GM13977 (cell line): ENCODE measurements around the gene PDE4D.

Source experiments
- DNase-seq: peaks from one replicate; pipeline ENCODE4 v3.0.0; 2012; ENCODE audit warnings: low spot score
- in situ Hi-C: fragments of 300-500 bp; cut with MboI; formaldehyde crosslinking; loops from one replicate; pipeline ENCODE4 v1.12.0; 2022; ENCODE audit warnings: low sequenced_read_pairs, low pct_unique_long_range_greater_than_20kb, mixed read lengths, inconsistent platforms; ENCODE audit not compliant: unreplicated experiment
- TF ChIP-seq, protein P1 (sequence below): IDR thresholded peaks from 2 replicates; pipeline ENCODE4 v1.5.1; 2012; ENCODE audit warnings: mild to moderate bottlenecking, control low read depth; ENCODE audit not compliant: insufficient read depth; ENCODE audit errors: extremely low read depth, missing control alignments

Gene PDE4D

DNA sequence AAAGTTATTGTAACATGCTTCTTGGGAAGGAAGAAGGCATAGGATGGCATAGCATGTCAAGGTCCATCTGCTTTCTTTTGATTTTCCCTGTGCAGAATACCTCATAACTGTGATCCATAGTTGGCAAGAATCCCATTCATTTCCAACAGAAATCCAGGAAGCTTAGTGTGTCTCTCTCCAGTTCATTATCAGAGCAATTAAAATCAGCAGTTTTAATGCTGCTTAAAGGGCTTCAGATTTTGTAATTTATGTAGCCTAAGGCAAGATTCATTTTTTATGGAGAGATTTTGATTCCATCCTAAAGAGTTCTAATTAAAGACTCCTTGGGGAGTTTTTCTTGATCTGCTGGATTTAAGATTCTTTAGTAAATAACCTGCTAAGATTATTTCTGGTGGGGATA lies 560.1 kb downstream of the PDE4D start:
- DNase-seq = no peak
- TF ChIP-seq, protein P1, sequence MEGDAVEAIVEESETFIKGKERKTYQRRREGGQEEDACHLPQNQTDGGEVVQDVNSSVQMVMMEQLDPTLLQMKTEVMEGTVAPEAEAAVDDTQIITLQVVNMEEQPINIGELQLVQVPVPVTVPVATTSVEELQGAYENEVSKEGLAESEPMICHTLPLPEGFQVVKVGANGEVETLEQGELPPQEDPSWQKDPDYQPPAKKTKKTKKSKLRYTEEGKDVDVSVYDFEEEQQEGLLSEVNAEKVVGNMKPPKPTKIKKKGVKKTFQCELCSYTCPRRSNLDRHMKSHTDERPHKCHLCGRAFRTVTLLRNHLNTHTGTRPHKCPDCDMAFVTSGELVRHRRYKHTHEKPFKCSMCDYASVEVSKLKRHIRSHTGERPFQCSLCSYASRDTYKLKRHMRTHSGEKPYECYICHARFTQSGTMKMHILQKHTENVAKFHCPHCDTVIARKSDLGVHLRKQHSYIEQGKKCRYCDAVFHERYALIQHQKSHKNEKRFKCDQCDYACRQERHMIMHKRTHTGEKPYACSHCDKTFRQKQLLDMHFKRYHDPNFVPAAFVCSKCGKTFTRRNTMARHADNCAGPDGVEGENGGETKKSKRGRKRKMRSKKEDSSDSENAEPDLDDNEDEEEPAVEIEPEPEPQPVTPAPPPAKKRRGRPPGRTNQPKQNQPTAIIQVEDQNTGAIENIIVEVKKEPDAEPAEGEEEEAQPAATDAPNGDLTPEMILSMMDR = no peak
- in situ Hi-C loops = no loop called here

DNA sequence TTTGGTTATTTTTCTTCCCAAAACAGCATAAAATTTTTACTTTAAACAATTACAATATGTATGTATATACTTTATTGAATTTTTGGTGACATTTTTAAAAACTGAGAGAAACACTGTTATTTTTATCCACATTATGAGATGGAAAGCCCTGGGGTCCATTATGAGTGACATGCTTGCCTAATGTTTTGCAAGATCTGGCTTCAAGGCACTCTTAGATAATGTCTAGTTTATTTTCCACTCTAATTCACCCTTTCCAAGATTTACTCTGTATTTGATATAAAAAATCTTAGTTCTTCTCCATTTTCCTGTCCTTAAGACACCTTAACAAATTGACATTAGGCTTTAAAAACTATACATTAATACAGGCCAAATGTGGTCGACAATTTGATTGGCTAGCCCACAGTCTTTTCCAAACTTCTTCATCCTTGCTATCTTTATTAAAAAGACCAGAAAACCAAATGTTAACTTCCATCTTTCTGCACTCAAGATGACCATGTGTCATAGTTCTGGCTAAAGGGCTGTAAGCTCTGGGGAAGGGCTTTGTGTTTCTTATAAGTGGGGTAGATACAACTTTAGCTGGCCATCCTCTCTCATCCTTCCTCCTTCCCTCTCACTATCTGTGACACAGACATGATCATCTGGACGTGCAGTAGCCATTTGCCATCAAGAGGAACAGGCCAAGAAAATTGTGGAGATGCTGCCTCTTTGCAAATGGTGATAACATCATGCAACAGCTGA lies 561.1 kb downstream of the PDE4D start:
- TF ChIP-seq, protein P1 = no peak
- DNase-seq = no peak
- in situ Hi-C loops = no loop called here

DNA sequence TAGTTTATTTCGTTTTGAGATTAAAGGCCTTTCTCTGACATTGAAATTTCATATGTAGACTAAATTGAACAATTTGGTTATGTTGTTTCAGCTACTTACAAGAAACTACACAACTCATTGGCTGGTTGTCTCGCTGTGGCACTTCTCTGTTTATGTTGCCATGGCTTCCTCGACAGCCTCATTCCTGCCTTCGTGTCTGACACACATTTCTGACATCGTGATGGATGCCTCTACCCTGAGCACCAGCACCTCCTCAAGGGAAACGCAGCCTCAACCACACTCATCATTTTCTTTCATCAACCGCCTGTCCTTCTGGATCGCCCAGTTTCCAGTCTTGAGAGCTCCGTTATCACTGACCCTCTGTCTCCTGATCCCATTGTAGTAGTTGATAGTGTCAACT lies 562.8 kb downstream of the PDE4D start:
- in situ Hi-C loops = no loop called here

DNA sequence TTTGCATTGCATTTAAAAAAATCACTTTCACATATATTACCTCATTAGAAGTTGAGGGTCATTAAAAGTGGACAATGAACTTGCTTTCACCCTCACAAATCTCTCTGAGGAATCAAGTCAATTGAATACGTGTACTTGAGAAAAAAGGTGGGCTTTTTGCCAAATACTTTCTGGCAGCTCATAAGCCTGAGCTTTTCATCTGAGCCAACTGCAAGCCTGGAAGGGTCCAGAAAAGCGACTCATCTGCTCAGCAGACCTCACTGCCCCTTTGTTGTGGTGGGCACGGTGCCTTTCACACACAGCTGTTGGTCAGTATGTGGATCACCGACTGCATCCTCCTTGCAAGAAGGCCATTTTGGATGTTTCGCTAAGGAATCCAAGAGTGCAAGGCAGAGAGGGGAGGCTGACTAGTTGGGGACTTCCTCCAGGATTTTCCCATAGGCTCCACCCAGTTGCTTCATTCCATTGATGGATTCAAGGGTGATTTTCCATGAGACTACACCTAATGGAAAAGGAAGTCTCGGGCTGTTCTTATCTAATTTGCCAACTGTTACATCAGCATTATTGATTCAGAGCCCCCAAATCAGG lies 564.7 kb downstream of the PDE4D start:
- no peak for DNase-seq
- in situ Hi-C loops = no loop called here
- TF ChIP-seq, protein P1 = no peak

More for the DNA sequence above, 562.8 kb downstream of the PDE4D start:
- TF ChIP-seq, protein P1 = no peak
- no peak for DNase-seq

DNA sequence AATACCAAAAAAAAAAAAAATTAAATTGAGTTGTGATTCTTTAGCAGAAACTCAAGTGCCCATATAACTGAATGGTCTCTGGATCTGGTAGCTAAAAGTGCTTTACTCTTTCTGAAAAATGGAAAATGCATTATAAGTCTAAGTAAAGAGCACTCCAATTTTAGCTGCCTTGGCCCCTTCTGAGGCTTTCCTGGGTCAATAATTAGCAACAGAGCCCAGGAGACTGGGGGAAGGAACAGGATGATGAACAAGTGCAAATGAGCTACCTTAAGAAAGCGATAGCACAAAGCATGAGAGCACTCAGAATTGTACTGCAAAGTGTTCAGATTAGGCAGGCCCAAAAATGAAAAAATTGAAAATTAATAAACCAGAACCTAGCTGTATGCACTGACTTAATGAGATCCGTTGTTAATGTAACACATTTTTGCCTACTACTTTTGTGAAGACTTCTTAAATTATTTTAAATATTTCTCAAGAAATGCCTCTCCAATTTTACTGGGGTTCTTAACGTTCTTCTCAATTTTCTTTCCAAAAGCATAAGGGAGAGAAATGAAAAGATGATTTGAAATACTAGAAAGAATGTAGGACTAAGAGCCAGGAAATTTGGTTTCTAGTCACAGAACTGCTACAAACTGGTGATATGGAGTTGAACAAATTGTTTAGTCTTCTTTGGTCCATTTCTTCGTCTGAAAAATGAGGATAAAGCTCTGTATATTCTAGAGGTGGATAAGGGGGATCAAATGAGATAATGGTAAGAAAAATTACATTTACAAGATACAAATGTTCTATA lies 566.1 kb downstream of the PDE4D start:
- in situ Hi-C loops = no loop called here
- DNase-seq = no peak
- TF ChIP-seq, protein P1 = no peak

DNA sequence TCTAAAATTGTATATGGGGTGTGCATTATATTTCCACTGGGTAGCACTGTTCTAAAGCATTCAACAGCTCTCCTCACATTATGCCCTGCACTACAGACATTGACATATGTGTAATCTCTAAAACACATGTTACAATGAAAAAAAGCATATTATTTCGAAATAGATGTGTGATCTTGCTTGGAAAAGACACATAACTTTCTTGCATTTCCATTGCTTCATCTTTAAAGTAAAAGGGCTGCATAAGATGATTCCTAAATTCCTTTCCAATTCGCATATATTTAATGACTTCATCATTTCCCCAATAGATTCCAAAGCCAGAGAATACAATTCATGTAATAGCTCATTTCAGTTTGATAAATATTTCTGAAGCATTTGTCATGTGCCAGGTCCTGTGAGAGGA lies 566.9 kb downstream of the PDE4D start:
- no peak for DNase-seq
- TF ChIP-seq, protein P1 = no peak
- in situ Hi-C loops = no loop called here
